ENCODE data around the gene TBC1D30. TPM values are rescaled to one million over a fixed set of nuclear protein-coding genes. Genes with fewer than 3 reads are reported as not detected.

The TBC1D30 gene
- total and polyA plus RNA-seq, 5 donors = 0.57 to 1.6 (median 1.5) TPM

DNA sequence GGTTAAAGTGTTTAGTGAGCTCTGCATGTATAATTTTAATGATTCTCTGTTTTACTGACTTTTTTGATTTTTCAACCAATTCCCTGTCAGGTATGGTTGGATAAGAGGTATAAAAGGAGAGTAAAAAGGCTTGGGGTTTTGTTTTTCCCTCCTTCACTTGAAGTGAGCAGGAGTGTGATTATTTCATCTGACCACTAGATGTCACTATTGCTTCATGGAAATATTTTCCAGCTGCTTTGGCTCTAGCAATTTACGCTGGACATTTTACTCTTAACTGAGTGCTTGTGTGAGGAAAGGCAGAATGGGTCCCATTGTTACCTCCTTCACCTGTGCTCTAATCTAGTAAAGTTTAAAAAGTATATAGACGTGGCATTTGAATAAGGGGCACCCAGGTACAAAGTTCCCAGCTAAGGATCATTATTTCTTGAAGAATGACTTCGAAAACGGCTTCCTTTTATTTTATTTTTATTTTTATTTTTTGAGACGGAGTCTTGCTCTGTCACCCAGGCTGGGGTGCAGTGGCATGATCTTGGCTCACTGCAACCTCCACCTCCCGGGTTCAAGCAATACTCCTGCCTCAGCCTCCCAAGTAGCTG, 66.5 kb downstream of the TBC1D30 start:
- Histone ChIP-seq H3K4me3 (ENCODE audit: low read length) (no peak overlapping the region), H3K4me1 (ENCODE audit: control insufficient read depth, insufficient read depth, low read length) (no peaks in the 10 kb centered on the region), H3K27me3 (ENCODE audit: control insufficient read depth, insufficient read depth) (peaks cover 2% of the 10 kb centered on the region), H3K27ac (ENCODE audit: low read length) (no peak overlapping the region), H3K9me3 (ENCODE audit: control insufficient read depth, low read length) (no peaks in the 10 kb centered on the region)
- 56% methylated on average over 6 of the region's 6 CpGs for WGBS
- intact Hi-C loops (cut with DNase I) = loop anchor here (5.0 to 10.0 kb wide), 7 partner anchors 216 to 1214 kb away; partner anchors contain the start of gene WIF1 (in 2 of the 4)
- ATAC-seq (peak; percentile 51 to 71), DNase-seq (no peak)

DNA sequence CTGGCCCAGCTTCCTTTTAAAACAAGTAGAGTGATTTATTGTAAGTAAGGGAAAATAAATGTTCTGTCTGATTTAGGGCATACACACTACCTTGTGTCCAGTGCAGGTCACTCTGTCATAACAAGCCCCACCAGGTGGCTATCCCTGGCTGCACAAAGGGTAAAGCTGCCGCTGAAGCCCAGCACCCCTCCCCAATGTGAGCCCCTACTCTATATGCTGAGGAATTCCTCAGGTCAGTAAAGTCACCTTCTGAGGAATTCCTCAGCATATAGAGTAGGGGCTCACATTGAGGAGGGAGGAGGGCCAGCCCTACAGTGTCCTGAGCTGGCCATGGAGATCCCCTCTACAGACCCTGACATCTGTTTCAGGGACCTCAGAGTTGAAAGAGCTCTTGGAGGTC, 67.2 kb downstream of the TBC1D30 start:
- no peak overlapping the region for H3K4me3 ChIP-seq (ENCODE audit: low read length)
- intact Hi-C loops (cut with DNase I) = loop anchor here (5.0 to 10.0 kb wide), 7 partner anchors 216 to 1213 kb away; partner anchors contain the start of gene WIF1 (in 2 of the 4)
- H3K9me3 ChIP-seq (ENCODE audit: control insufficient read depth, low read length) = no peaks in the 10 kb centered on the region
- no peak overlapping the region for H3K27ac ChIP-seq (ENCODE audit: low read length)
- H3K27me3 ChIP-seq (ENCODE audit: control insufficient read depth, insufficient read depth) = peaks cover 2% of the 10 kb centered on the region
- no peak for DNase-seq
- 68% methylated on average over 1 of the region's 1 CpG for WGBS
- H3K4me1 ChIP-seq (ENCODE audit: control insufficient read depth, insufficient read depth, low read length) = no peaks in the 10 kb centered on the region
- ATAC-seq = no peak

DNA sequence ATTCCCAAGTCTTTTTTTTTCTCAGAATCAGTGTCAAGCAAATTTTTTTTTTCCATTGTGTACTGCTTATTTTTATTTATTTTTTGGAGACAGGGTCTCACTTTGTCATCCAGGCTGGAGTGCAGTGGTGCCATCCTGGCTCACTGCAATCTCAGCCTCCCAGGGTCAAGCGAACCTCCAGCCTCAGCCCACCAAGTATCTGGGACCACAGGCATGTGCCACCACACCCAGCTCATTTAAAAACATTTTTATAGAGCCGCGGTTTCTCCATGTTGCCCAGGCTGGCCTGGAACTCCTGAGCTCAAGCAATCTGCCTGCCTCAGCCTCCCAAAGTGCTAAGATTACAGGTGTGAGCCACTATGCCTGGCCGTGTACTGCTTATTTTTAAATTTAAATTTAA, 68.1 kb downstream of the TBC1D30 start:
- peaks cover 2% of the 10 kb centered on the region for H3K27me3 ChIP-seq (ENCODE audit: control insufficient read depth, insufficient read depth)
- no peak for DNase-seq
- intact Hi-C loops (cut with DNase I) = loop anchor here (5.0 to 10.0 kb wide), 7 partner anchors 215 to 1212 kb away; partner anchors contain the start of gene WIF1 (in 2 of the 4)
- no peaks in the 10 kb centered on the region for H3K4me1 ChIP-seq (ENCODE audit: control insufficient read depth, insufficient read depth, low read length)
- no peak overlapping the region for H3K4me3 ChIP-seq (ENCODE audit: low read length)
- no peak for ATAC-seq
- no peaks in the 10 kb centered on the region for H3K9me3 ChIP-seq (ENCODE audit: control insufficient read depth, low read length)
- 91% methylated on average over 4 of the region's 4 CpGs for WGBS
- no peak overlapping the region for H3K27ac ChIP-seq (ENCODE audit: low read length)

DNA sequence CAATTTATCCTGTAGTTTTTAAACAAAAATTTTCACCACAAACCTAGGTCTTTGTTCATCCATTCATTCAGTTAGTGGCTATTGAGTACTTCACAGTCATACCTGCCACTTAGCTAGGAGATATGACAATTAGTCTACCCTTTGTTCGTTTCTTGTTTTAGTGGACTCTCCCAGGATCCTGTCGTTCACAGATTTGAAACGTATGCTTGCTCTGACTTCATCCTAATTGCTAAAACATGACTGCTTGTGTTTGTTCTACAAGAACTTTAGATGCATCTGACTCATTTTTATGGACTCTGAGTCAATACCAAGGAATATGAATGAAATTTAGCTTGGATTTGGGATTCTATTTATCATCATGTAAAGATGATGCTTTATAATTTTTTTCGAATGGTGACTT, 69.5 kb downstream of the TBC1D30 start:
- Histone ChIP-seq H3K27me3 (ENCODE audit: control insufficient read depth, insufficient read depth) (peaks cover 2% of the 10 kb centered on the region), H3K27ac (ENCODE audit: low read length) (no peak overlapping the region), H3K4me1 (ENCODE audit: control insufficient read depth, insufficient read depth, low read length) (no peaks in the 10 kb centered on the region), H3K9me3 (ENCODE audit: control insufficient read depth, low read length) (no peaks in the 10 kb centered on the region), H3K4me3 (ENCODE audit: low read length) (no peak overlapping the region)
- intact Hi-C loops (cut with DNase I) = loop anchor here (5.0 to 10.0 kb wide), 7 partner anchors 213 to 1211 kb away; partner anchors contain the start of gene WIF1 (in 2 of the 4)
- ATAC-seq = no peak
- no peak for DNase-seq
- 71% methylated on average over 4 of the region's 4 CpGs for WGBS

DNA sequence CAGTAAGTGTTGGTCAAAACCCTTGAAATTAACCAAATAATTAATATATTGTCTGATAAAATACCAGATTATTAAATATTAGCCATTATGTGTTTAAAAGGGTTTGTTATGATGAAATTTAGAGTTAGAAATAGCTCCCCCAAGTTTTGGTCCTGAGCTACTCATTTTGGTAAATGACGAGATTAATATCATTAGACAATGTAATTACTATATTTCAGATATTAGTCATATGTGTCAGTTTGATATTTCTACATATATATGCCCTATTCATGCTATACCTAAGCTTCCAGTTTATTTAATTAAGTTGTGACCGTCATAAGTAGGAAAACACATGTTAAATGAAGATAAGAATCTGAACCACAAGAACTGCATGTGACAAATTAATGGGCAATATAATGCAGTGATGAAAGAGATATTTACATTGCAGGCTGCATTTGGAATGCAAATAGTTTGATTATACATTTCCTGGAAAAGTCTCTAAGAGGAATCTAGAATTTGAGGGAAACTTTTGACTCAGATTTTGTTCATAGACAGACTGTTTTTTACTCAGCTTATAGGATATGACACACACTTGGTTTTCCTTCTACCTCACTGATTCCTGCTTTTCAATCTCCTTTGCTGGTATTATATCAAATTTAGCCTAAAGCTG, 70.5 kb downstream of the TBC1D30 start:
- ATAC-seq (no peak), DNase-seq (no peak)
- no peaks in the 10 kb centered on the region for H3K9me3 ChIP-seq (ENCODE audit: control insufficient read depth, low read length)
- no peaks in the 10 kb centered on the region for H3K4me1 ChIP-seq (ENCODE audit: control insufficient read depth, insufficient read depth, low read length)
- 63% methylated on average over 2 of the region's 2 CpGs for WGBS
- H3K27me3 ChIP-seq (ENCODE audit: control insufficient read depth, insufficient read depth) = peaks cover 2% of the 10 kb centered on the region
- H3K27ac ChIP-seq (ENCODE audit: low read length) = no peak overlapping the region
- intact Hi-C loops (cut with DNase I) = loop anchor here (5.0 to 10.0 kb wide), 7 partner anchors 212 to 1210 kb away; partner anchors contain the start of gene WIF1 (in 2 of the 4)
- no peak overlapping the region for H3K4me3 ChIP-seq (ENCODE audit: low read length)

DNA sequence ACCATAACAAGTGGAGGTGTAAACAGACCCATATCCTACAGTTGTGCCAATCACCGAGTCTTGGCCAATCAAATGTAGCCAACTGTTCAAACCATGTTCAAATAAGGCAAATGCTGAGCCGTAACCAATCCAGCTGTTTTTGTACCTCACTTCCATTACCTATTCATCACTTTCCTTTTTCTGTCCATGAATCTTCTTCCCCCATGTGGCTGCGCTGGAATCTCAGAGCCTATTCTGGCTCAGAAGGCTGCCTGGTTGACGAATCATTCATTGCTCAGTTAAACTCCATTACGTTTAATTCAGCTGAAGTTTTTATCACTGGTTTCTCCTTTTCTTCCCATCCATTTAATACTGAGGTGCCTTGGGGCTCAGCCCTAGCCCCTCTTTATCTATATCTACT, 71.1 kb downstream of the TBC1D30 start:
- intact Hi-C loops (cut with DNase I) = loop anchor here in 3 of 4 donors (10.0 kb wide), 3 partner anchors 219 to 1209 kb away; no protein-coding TSS in a partner anchor
- no peak for DNase-seq

DNA sequence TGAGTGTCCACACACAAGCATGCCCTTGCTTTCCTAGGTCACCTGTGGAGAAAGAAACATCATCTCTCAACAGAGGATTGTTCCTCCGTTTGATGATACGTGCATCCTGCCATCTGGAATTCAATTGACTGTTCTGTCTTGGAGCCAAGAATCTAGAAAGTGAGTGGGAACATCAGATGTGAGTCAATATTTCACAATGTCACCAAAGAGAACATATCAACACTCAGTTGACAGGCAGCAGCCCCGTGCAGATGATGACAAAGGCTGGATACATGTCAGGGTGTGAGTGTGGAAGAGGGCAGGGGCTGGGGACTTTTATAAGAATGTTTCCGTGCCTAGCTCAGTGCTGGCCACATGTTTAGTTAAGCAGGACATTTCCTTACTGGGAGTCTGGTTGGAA, 76.1 kb downstream of the TBC1D30 start:
- Histone ChIP-seq H3K27ac (ENCODE audit: low read length) (no peak overlapping the region), H3K4me3 (ENCODE audit: low read length) (no peak overlapping the region), H3K4me1 (ENCODE audit: control insufficient read depth, insufficient read depth, low read length) (no peaks in the 10 kb centered on the region), H3K9me3 (ENCODE audit: control insufficient read depth, low read length) (no peaks in the 10 kb centered on the region), H3K27me3 (ENCODE audit: control insufficient read depth, insufficient read depth) (no peaks in the 10 kb centered on the region)
- intact Hi-C loops (cut with DNase I) = no loop called here
- 28% methylated on average over 4 of the region's 4 CpGs for WGBS
- DNase-seq = peak in 1 of 3 donors; percentile 48
- ATAC-seq = peak; percentile 69 to 74

More for the DNA sequence above, 71.1 kb downstream of the TBC1D30 start:
- Histone ChIP-seq H3K27me3 (ENCODE audit: control insufficient read depth, insufficient read depth) (peaks cover 1% of the 10 kb centered on the region), H3K4me1 (ENCODE audit: control insufficient read depth, insufficient read depth, low read length) (no peaks in the 10 kb centered on the region), H3K9me3 (ENCODE audit: control insufficient read depth, low read length) (no peaks in the 10 kb centered on the region), H3K27ac (ENCODE audit: low read length) (no peak overlapping the region), H3K4me3 (ENCODE audit: low read length) (no peak overlapping the region)
- no peak for ATAC-seq
- WGBS = 86% methylated on average over 5 of the region's 5 CpGs

DNA sequence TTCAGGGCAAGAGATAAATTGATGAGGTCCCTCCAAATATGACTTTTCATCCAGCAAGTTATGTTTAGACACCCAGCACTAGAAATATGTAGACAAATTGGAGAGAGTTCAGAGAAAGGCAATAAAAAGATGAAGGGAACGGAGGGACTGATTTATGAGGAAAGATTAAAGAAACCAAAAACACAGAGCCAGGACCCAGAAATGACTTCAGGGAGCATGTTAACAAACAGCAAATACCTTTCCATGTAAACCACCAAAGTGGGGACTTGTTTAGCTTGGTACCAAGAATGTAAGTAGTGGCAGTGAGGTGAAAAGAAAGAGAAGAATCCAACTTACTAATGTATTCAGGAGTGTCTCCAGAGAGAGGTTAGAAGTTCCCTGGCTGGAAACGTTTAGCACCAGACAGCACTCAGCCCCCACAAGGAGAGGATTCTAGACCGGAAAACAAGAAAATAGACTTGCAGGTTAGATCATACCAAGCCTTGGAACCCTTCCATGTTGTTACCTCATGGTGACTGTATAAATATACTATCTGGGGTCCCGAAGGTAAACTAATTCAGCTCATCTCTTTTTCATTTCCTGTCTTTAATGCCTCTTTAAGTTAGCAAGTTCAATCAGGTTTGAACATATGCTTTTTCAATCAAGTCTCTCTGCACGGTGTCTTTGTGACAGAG, 79.2 kb downstream of the TBC1D30 start:
- no peak for ATAC-seq
- 69% methylated on average over 5 of the region's 5 CpGs for WGBS
- no peak overlapping the region for H3K4me3 ChIP-seq (ENCODE audit: low read length)

DNA sequence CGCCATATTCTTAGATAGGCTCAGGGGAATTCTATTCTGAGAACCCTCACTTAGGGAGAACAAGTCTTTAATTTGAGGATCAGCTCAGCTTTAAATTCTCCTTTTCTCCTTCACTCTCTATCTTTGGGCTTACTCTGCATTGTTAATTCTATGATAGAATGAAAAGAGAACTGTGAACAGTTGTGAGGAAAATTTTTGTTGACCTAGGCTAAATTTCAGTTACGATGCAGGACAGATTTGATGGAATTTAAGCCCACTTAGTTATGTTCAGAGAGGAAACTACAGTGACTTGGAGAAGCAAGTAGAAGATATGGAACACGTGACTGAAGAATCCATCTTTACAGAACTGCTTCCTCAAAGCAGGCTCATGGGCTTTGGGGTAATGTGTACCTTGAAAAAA, 82.7 kb downstream of the TBC1D30 start:
- 92% methylated on average over 3 of the region's 3 CpGs for WGBS
- no peak for ATAC-seq

More for the DNA sequence above, 79.2 kb downstream of the TBC1D30 start:
- H3K27ac ChIP-seq (ENCODE audit: low read length) = no peak overlapping the region
- H3K9me3 ChIP-seq (ENCODE audit: control insufficient read depth, low read length) = no peaks in the 10 kb centered on the region
- DNase-seq = no peak
- intact Hi-C loops (cut with DNase I) = no loop called here
- no peaks in the 10 kb centered on the region for H3K27me3 ChIP-seq (ENCODE audit: control insufficient read depth, insufficient read depth)
- H3K4me1 ChIP-seq (ENCODE audit: control insufficient read depth, insufficient read depth, low read length) = no peaks in the 10 kb centered on the region

DNA sequence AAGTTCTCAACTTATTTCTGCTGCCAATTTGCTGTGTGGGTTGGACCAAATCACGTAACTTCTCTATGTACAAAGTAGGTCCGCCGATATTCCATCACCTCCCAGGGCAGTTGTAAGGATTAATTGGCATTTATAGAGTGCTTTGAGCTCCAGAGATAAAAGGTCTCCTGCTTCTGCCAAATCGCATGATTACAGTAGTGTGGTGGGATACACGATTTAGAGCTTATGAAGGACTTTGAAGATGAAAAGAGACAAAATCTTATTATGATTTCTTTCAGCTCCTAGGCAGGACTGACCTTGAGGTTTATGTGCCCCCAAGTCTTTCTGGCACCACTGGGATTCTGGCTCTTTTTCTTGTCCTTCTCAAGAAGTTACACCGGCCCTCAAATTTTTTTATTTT, 84.7 kb downstream of the TBC1D30 start:
- ATAC-seq (no peak), DNase-seq (no peak)
- intact Hi-C loops (cut with DNase I) = no loop called here
- no peaks in the 10 kb centered on the region for H3K9me3 ChIP-seq (ENCODE audit: control insufficient read depth, low read length)
- H3K4me1 ChIP-seq (ENCODE audit: control insufficient read depth, insufficient read depth, low read length) = peaks cover 6% of the 10 kb centered on the region
- H3K27me3 ChIP-seq (ENCODE audit: control insufficient read depth, insufficient read depth) = no peaks in the 10 kb centered on the region
- no peak overlapping the region for H3K4me3 ChIP-seq (ENCODE audit: low read length)
- H3K27ac ChIP-seq (ENCODE audit: low read length) = no peak overlapping the region
- 67% methylated on average over 6 of the region's 6 CpGs for WGBS

More for the DNA sequence above, 82.7 kb downstream of the TBC1D30 start:
- no peak overlapping the region for H3K27ac ChIP-seq (ENCODE audit: low read length)
- intact Hi-C loops (cut with DNase I) = no loop called here
- DNase-seq = no peak
- H3K4me3 ChIP-seq (ENCODE audit: low read length) = no peak overlapping the region
- no peaks in the 10 kb centered on the region for H3K9me3 ChIP-seq (ENCODE audit: control insufficient read depth, low read length)
- H3K27me3 ChIP-seq (ENCODE audit: control insufficient read depth, insufficient read depth) = no peaks in the 10 kb centered on the region
- H3K4me1 ChIP-seq (ENCODE audit: control insufficient read depth, insufficient read depth, low read length) = peaks cover 1% of the 10 kb centered on the region

DNA sequence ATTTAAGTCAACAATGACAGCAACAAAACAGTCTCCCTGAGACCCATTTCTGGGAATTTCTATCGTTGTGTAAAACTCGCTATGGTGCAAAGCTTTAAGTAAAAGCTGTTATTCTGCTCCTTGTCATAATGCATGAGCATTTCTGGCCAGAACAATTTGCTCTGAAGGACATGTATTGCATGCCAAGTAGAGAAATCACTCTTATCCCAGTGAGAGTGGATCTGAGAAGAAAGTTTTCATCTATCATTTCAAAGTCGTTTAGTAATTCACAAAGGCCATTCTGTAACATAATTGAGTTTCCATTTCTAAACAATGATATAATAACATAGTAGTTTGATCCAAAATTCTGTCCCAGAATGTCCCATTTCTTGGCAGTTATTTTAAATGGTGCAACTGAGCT, 86.6 kb downstream of the TBC1D30 start:
- 52% methylated on average over 3 of the region's 3 CpGs for WGBS
- peak in 1 of 2 donors; percentile 54 for ATAC-seq
- Histone ChIP-seq H3K27ac (ENCODE audit: low read length) (no peak overlapping the region), H3K4me3 (ENCODE audit: low read length) (no peak overlapping the region), H3K9me3 (ENCODE audit: control insufficient read depth, low read length) (no peaks in the 10 kb centered on the region), H3K27me3 (ENCODE audit: control insufficient read depth, insufficient read depth) (no peaks in the 10 kb centered on the region), H3K4me1 (ENCODE audit: control insufficient read depth, insufficient read depth, low read length) (peaks cover 6% of the 10 kb centered on the region)
- DNase-seq = no peak
- intact Hi-C loops (cut with DNase I) = no loop called here

Measured in right cardiac atrium (tissue), 5 donors.